Mammary epithelial cell (primary cell): ENCODE measurements around the gene NUMA1.

Source experiments
- CTCF ChIP-seq, 2 donors: IDR thresholded peaks in 1 of 2; conservative IDR thresholded peaks in 1 of 2; 2 replicates each; pipeline ENCODE4 v1.5.1; 2011 to 2012; ENCODE audit warnings: inconsistent platforms in 2 of 2, low read length in 2 of 2, mild to moderate bottlenecking in 2 of 2, control low read depth in 1 of 2, low read depth in 1 of 2; ENCODE audit not compliant: insufficient read depth in 1 of 2; ENCODE audit errors: extremely low read depth in 1 of 2
- EZH2 ChIP-seq: IDR thresholded peaks from 2 replicates; pipeline ENCODE4 v1.6.1; 2012; ENCODE audit warnings: low read length, inconsistent platforms, borderline replicate concordance

- TF ChIP-seq CTCF (conservative IDR thresholded peaks at IDR 0.05 in 1 of 2, IDR thresholded peaks at IDR 0.05 in 1 of 2; ENCODE audit: extremely low read depth in 1 of 2, insufficient read depth in 1 of 2, low read depth in 1 of 2, low read length in 2 of 2) (no peak), EZH2 (no peak)
These were observed 4.6 kb upstream of the NUMA1 start for GRCh38 chr11:72084965-72085364.
